ENCODE data around the gene TMC5.

Gene TMC5

DNA sequence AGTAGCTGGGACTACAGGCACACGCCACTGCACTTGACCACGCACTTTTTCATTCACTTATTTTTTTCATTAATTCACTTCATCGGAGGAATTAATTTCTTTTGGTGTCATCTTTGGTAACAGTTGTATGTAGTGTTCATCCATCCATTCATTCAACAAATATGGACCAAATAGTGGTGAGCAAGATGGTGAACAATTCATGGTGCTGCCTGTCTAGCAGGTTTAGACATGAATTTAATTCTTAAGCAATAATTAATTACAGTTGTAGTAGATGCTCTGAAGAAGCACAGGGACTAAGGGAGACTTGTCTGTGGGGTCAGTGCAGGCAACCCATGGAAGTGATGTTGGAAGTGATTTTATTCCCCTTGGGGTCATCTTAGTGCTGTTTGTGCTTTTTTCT lies 81.8 kb downstream of the TMC5 start:
- H3K36me3 ChIP-seq (ENCODE audit: control insufficient read depth, insufficient read depth, low read length) = peaks cover 20% of the 10 kb centered on the region

DNA sequence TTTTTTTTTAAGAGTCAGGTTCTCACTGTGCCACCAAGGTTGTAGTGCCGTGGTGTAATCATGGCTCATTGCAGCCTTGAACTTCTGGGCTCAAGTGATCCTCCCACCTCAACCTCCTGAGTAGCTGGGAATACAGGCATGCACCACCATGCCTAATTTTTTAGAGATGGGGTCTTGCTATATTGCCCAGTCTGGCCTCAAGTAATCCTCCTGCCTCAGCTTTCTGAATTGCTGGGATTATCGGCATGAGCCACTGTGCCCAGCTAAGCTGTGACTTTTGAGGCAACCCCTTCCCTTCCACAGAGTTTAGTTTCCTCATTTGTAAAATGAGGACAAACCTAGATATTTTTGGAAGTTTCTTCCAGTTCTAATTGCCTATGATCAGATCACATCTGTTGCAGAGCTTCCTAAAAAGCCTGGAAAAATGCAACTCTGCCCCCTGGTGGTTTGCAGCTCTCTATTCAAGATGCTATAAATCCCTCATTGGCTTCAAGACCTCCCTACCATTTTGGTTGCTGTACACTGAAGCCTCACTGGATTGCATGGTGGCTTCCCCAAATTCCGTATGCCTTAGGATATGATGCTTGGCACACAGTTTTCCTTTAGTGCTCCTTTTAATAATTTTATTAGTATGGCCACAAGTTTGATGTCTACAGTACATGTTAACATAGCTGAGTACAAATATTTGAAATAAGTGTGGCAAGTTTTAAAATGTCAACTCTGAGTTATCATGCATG lies 84.9 kb downstream of the TMC5 start:
- H3K27me3 ChIP-seq (ENCODE audit: control insufficient read depth, insufficient read depth, low read length) = no peaks in the 10 kb centered on the region
- H3K4me3 ChIP-seq (ENCODE audit: low read length) = no peak overlapping the region
- no peak overlapping the region for H3K9ac ChIP-seq (ENCODE audit: low read length)
- H3K9me3 ChIP-seq (ENCODE audit: control insufficient read depth, low read length) = no peaks in the 10 kb centered on the region
- peaks cover 14% of the 10 kb centered on the region for H3K4me1 ChIP-seq (ENCODE audit: control insufficient read depth, insufficient read depth, low read length)
- peaks cover 20% of the 10 kb centered on the region for H3K36me3 ChIP-seq (ENCODE audit: control insufficient read depth, insufficient read depth, low read length)

More for the DNA sequence above, 81.8 kb downstream of the TMC5 start:
- Histone ChIP-seq H3K9me3 (ENCODE audit: control insufficient read depth, low read length) (no peaks in the 10 kb centered on the region), H3K4me3 (ENCODE audit: low read length) (no peak overlapping the region), H3K4me1 (ENCODE audit: control insufficient read depth, insufficient read depth, low read length) (peaks cover 14% of the 10 kb centered on the region), H3K27me3 (ENCODE audit: control insufficient read depth, insufficient read depth, low read length) (no peaks in the 10 kb centered on the region), H3K9ac (ENCODE audit: low read length) (no peak overlapping the region)

DNA sequence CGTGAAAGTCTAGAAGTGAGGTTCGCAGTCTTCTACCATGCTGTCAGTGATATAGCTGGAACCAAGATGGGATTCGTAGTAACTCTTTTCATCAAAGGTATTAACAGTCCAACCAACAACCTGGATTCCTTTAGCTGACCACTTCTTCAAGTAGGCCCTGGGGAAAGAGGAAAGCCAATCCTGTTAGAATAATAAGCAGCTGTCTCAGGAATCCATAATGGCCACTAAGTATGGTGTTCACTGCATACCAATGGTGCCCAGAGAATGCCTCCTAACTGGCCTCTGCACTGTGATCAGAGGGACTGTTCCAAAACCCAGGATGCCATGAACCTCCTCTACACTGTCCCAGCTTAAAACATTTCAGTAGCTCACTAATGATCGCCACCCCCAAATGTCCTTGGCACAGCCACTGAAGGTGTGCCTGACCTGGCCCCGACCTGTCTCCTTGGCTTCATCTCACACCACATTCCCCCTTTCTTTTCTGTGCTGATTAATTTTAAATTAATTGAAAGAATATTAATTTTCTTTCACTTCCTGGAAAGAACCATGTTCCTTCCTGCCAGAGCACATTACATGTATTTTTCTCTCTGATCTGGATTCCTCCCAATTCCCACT lies 85.9 kb downstream of the TMC5 start:
- peaks cover 14% of the 10 kb centered on the region for H3K4me1 ChIP-seq (ENCODE audit: control insufficient read depth, insufficient read depth, low read length)
- no peaks in the 10 kb centered on the region for H3K9me3 ChIP-seq (ENCODE audit: control insufficient read depth, low read length)
- H3K9ac ChIP-seq (ENCODE audit: low read length) = no peak overlapping the region
- H3K36me3 ChIP-seq (ENCODE audit: control insufficient read depth, insufficient read depth, low read length) = peaks cover 23% of the 10 kb centered on the region
- H3K4me3 ChIP-seq (ENCODE audit: low read length) = no peak overlapping the region
- no peaks in the 10 kb centered on the region for H3K27me3 ChIP-seq (ENCODE audit: control insufficient read depth, insufficient read depth, low read length)

DNA sequence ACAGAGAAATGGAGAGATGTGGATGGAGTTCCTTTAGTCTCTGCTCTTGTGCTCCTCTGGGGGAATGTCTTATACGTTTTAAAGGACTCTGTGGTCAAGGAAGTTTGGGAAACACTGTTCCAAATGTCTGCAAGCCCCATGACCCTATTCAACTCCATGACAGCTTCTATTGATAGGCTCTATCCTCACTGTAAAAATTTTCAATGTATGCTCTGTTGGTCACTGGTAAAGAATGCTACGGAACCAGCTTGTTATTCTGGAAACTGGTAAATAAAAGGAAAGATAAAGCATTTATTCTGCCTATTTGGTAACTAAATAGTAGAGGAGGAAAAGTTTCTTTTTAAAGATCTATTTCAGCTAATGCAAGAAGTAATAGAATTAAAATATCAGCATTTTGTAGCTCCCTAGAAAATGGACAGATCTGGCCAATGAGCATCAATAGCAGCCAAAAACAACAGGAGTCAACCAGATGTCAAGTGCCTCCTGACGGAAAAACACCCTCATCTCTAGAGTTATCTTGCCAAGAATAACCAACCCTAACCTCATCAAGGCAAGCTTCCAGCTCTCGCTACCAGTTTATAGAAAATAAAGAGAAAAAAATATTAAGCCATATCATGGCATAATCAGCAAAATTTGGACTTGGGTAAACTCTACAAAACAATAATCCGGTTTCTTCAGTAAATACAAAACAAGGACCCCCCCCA lies 88.1 kb downstream of the TMC5 start:
- no peaks in the 10 kb centered on the region for H3K9me3 ChIP-seq (ENCODE audit: control insufficient read depth, low read length)
- H3K9ac ChIP-seq (ENCODE audit: low read length) = no peak overlapping the region
- H3K4me3 ChIP-seq (ENCODE audit: low read length) = no peak overlapping the region
- H3K27me3 ChIP-seq (ENCODE audit: control insufficient read depth, insufficient read depth, low read length) = no peaks in the 10 kb centered on the region
- H3K4me1 ChIP-seq (ENCODE audit: control insufficient read depth, insufficient read depth, low read length) = peaks cover 4% of the 10 kb centered on the region
- H3K36me3 ChIP-seq (ENCODE audit: control insufficient read depth, insufficient read depth, low read length) = peaks cover 25% of the 10 kb centered on the region

DNA sequence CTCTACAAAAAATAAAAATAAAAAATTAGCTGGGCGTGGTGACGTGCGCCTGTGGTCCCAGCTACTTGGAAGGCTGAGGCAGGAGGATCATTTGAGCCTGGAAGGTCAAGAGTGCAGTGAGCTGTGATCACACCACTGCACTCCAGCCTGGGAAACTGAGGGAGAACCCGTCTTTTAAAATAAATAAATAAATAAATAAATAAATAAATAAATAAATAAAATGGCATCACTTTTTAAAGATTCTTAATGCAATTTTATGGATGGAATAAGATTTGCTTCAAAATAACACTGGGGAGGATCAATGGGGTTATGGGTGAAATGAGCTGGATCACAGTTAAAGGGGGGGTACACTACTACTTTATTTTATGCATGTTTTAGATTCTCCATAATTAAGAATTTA lies 89.3 kb downstream of the TMC5 start:
- Histone ChIP-seq H3K4me3 (ENCODE audit: low read length) (no peak overlapping the region), H3K9me3 (ENCODE audit: control insufficient read depth, low read length) (no peaks in the 10 kb centered on the region), H3K9ac (ENCODE audit: low read length) (no peak overlapping the region), H3K36me3 (ENCODE audit: control insufficient read depth, insufficient read depth, low read length) (peaks cover 16% of the 10 kb centered on the region), H3K27me3 (ENCODE audit: control insufficient read depth, insufficient read depth, low read length) (no peaks in the 10 kb centered on the region), H3K4me1 (ENCODE audit: control insufficient read depth, insufficient read depth, low read length) (peaks cover 4% of the 10 kb centered on the region)

DNA sequence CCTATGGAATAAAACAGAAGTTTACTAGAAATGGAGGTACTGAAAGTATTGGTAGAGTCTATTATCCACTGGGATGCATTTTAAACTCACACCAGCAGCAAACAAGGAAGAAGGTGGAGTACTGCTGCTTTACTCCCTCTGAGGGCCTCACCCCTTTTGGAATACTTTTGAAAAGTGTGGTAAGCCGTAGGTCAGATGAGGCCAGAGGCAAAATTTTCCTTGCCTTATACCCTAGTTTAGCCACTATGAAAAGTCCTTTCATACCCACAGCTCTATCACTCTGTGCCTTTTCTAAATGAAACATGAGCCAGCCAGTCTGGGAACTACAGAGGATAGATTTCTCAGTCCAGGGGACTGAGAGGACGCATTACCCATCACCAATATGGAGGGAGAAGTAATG lies 90.2 kb downstream of the TMC5 start:
- Histone ChIP-seq H3K36me3 (ENCODE audit: control insufficient read depth, insufficient read depth, low read length) (peaks cover 15% of the 10 kb centered on the region), H3K4me3 (ENCODE audit: low read length) (no peak overlapping the region), H3K27me3 (ENCODE audit: control insufficient read depth, insufficient read depth, low read length) (no peaks in the 10 kb centered on the region), H3K9me3 (ENCODE audit: control insufficient read depth, low read length) (no peaks in the 10 kb centered on the region), H3K4me1 (ENCODE audit: control insufficient read depth, insufficient read depth, low read length) (peaks cover 4% of the 10 kb centered on the region), H3K9ac (ENCODE audit: low read length) (no peak overlapping the region)

DNA sequence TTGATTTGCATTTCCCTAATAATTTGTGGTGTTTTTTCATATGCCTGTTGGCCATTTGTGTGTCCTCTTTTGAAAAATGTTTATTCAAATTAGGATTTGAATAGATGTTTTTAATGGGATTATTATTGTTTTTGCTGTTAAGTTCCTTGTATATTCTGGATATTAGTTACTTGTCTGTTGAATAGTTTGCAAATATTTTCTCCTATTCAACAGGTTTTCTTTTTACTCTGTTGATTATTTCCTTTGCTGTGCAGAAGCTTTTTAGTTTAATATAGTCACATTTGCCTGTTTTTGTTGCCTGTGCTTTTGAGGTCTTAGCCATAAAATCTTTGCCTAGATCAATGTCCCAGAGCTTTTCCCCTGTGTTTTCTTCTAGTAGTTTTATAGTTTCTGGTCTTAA lies 94.6 kb downstream of the TMC5 start:
- Histone ChIP-seq H3K36me3 (ENCODE audit: control insufficient read depth, insufficient read depth, low read length) (peaks cover 5% of the 10 kb centered on the region), H3K9me3 (ENCODE audit: control insufficient read depth, low read length) (no peaks in the 10 kb centered on the region), H3K4me1 (ENCODE audit: control insufficient read depth, insufficient read depth, low read length) (peaks cover 13% of the 10 kb centered on the region), H3K4me3 (ENCODE audit: low read length) (no peak overlapping the region), H3K9ac (ENCODE audit: low read length) (no peak overlapping the region), H3K27me3 (ENCODE audit: control insufficient read depth, insufficient read depth, low read length) (no peaks in the 10 kb centered on the region)

DNA sequence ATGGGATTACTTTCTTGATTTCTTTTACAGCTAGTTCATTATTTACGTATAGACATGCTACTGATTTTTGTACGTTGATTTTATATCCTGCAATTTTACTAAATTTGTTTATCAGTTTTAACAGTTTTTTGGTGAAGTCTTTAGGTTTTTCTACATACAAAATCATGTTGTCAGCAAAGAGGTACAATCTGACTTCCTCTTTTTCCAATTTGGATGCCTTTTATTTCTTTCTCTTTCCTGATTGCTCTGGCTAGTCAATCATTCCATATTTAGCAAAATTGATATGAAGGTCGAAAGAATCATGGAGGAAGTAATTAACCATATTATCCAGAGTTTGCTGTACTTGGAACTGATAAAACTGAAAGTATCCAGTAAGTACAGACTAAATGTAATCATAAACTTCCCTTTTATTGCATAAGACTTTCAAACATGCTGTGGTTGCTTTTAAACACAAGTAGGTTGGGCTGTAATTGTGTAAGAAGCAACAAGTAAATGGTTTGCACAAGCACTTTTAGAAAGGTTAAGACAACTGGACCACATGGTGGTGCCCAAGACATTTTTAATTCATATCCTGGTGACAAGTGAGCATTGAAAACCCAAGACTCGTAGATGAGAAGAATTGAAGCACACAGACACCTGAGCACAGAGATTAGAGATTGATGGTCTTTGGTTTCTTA lies 95.8 kb downstream of the TMC5 start:
- peaks cover 13% of the 10 kb centered on the region for H3K4me1 ChIP-seq (ENCODE audit: control insufficient read depth, insufficient read depth, low read length)
- H3K27me3 ChIP-seq (ENCODE audit: control insufficient read depth, insufficient read depth, low read length) = no peaks in the 10 kb centered on the region
- no peak overlapping the region for H3K4me3 ChIP-seq (ENCODE audit: low read length)
- H3K9me3 ChIP-seq (ENCODE audit: control insufficient read depth, low read length) = no peaks in the 10 kb centered on the region
- peaks cover 2% of the 10 kb centered on the region for H3K36me3 ChIP-seq (ENCODE audit: control insufficient read depth, insufficient read depth, low read length)
- no peak overlapping the region for H3K9ac ChIP-seq (ENCODE audit: low read length)

DNA sequence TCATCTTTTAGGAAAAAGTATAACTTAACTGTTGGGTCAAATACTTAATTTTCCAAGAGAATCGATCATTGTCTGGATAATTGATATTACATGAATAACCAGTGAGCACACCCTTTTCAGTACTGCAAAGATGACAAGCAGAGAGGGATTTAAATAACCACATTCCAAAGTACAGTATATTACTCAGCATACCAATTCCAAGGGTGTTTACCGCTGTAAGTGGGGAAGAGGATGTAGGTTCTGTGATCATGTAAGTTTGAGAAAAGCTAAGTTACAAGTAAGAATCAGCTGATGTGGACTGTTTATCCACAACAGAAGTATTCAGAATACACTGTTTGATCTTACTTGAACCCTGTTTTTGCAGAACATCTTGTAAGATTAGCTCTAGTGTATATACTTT lies 98.1 kb downstream of the TMC5 start:
- no peaks in the 10 kb centered on the region for H3K36me3 ChIP-seq (ENCODE audit: control insufficient read depth, insufficient read depth, low read length)
- H3K27me3 ChIP-seq (ENCODE audit: control insufficient read depth, insufficient read depth, low read length) = no peaks in the 10 kb centered on the region
- peaks cover 13% of the 10 kb centered on the region for H3K4me1 ChIP-seq (ENCODE audit: control insufficient read depth, insufficient read depth, low read length)
- H3K4me3 ChIP-seq (ENCODE audit: low read length) = no peak overlapping the region
- peak overlapping the region; percentile 6 for H3K9ac ChIP-seq (ENCODE audit: low read length)
- H3K9me3 ChIP-seq (ENCODE audit: control insufficient read depth, low read length) = no peaks in the 10 kb centered on the region

DNA sequence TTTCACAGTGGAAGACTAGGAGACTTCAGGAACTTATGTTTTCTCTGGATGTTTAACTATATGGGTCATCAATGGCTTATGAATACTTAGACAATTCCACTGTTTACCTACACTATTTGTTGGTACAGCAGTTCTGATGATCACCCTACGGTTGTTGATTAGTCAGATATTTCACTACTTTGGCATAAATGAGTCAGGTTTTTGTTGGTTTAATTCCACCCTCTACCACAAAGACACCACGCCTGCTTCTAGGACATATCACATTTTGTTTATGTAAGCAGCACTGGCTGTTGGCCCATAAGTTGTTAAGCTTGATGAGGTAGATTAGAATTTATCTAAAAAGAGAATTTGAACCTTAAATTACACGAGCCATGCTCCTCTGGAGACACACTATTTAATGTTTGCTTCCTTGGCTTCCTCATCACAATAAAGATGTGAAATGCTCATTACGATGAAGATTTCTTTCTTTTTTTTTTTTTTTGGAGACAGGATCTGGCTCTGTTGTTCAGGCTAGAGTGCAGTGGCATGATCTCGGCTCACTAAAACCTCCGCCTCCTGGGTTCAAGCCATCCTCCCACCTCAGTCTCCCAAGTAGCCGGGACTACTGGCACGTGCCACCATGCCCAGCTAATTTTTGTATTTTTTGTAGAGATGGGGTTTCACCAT lies 99.9 kb downstream of the TMC5 start:
- no peaks in the 10 kb centered on the region for H3K9me3 ChIP-seq (ENCODE audit: control insufficient read depth, low read length)
- H3K9ac ChIP-seq (ENCODE audit: low read length) = no peak overlapping the region
- H3K4me3 ChIP-seq (ENCODE audit: low read length) = no peak overlapping the region
- H3K4me1 ChIP-seq (ENCODE audit: control insufficient read depth, insufficient read depth, low read length) = peaks cover 19% of the 10 kb centered on the region
- H3K27me3 ChIP-seq (ENCODE audit: control insufficient read depth, insufficient read depth, low read length) = no peaks in the 10 kb centered on the region
- no peaks in the 10 kb centered on the region for H3K36me3 ChIP-seq (ENCODE audit: control insufficient read depth, insufficient read depth, low read length)

DNA sequence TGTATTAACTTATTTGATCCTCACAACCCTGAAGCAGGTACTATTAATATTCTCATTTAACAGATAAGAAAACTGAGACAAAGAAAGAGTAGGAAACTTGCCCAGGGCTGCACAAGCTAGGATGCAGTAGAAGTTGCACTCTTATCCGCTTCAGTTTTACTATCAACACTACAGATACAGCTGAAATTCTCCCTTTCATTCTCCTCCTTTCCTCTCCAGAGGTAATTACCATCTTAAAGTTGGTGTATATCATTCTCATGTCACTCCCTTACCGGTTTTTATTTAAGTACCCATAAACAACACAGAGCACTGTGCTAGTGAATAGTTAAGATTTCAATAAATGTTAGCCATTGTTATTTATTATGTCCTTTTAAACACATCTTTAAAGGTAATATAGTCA lies 100.7 kb downstream of the TMC5 start:
- Histone ChIP-seq H3K36me3 (ENCODE audit: control insufficient read depth, insufficient read depth, low read length) (no peaks in the 10 kb centered on the region), H3K4me1 (ENCODE audit: control insufficient read depth, insufficient read depth, low read length) (peaks cover 21% of the 10 kb centered on the region), H3K9ac (ENCODE audit: low read length) (no peak overlapping the region), H3K9me3 (ENCODE audit: control insufficient read depth, low read length) (no peaks in the 10 kb centered on the region), H3K4me3 (ENCODE audit: low read length) (no peak overlapping the region), H3K27me3 (ENCODE audit: control insufficient read depth, insufficient read depth, low read length) (no peaks in the 10 kb centered on the region)
